Measurements from ENCODE around the gene ZNF564. TPM values are rescaled to one million over a fixed set of nuclear protein-coding genes. Genes with fewer than 3 reads are reported as not detected.

Gene ZNF564
- total and polyA plus RNA-seq, 3 donors from 2014 or later: 4.6 to 18.0 (median 10.7) TPM

DNA sequence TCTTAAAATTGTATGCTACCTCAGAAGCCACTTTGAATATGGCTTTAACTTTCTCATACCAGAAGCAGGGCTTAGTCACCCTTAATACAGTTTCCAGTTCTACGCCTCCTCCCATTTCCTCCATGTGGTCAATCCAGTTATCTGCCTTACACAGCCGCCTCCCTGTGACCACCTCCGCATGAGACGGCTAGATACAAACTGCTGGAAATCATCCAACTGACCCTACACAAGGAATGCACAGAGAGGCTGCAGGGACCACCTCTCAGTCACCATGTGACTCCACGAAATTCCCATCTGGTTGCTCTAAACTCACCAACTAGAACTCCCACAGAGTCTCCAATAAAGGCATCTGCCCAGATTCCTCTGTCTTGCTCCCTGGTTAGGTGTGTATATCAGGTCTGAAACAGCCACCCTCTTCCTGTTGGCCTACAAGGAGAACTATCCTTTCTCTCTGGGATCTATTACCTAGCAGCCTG lies 6.8 kb downstream of the ZNF564 start:
- Histone ChIP-seq H3K36me3 (ENCODE audit: low read depth, missing control alignments) (no peaks in the 10 kb centered on the region), H3K27me3 (no peaks in the 10 kb centered on the region), H3K27ac (no peak overlapping the region), H3K4me3 (no peak overlapping the region), H3K9me3 (no peaks in the 10 kb centered on the region), H3K4me1 (peaks cover under 1% of the 10 kb centered on the region)
- DNase-seq: no peak
- WGBS, 2 donors: 54 to 76% methylated on average over 5 of the region's 5 CpGs
- intact Hi-C loops (cut with DNase I; ENCODE audit: low total_unique reads): no loop called here
- TF ChIP-seq POLR2A (IDR thresholded peaks at IDR 0.05): no peak
- TF ChIP-seq, protein P1, sequence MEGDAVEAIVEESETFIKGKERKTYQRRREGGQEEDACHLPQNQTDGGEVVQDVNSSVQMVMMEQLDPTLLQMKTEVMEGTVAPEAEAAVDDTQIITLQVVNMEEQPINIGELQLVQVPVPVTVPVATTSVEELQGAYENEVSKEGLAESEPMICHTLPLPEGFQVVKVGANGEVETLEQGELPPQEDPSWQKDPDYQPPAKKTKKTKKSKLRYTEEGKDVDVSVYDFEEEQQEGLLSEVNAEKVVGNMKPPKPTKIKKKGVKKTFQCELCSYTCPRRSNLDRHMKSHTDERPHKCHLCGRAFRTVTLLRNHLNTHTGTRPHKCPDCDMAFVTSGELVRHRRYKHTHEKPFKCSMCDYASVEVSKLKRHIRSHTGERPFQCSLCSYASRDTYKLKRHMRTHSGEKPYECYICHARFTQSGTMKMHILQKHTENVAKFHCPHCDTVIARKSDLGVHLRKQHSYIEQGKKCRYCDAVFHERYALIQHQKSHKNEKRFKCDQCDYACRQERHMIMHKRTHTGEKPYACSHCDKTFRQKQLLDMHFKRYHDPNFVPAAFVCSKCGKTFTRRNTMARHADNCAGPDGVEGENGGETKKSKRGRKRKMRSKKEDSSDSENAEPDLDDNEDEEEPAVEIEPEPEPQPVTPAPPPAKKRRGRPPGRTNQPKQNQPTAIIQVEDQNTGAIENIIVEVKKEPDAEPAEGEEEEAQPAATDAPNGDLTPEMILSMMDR (IDR thresholded peaks at IDR 0.05): no peak

DNA sequence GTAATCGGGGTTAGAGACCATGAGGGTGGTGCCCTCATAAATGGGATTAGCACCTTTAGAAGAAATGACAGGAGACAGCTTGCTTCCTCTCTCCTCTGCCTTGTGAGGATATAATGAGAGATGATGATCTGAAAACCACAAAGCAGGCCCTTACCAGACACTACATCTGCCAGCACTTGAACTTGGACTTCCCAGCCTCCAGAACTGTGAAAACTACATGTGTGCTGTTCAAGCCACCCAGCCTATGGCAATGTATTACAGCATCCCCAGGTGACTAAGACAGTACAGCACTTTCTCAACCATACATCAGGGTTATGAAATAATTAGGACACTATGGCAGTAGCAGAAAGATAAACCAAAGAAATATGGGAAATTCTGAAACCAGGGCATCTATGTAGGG lies 7.4 kb downstream of the ZNF564 start:
- 96 to 100% methylated on average over 1 of the region's 1 CpG for WGBS, 2 donors
- no peak for TF ChIP-seq POLR2A (IDR thresholded peaks at IDR 0.05)
- TF ChIP-seq, protein P1 (IDR thresholded peaks at IDR 0.05): no peak

DNA sequence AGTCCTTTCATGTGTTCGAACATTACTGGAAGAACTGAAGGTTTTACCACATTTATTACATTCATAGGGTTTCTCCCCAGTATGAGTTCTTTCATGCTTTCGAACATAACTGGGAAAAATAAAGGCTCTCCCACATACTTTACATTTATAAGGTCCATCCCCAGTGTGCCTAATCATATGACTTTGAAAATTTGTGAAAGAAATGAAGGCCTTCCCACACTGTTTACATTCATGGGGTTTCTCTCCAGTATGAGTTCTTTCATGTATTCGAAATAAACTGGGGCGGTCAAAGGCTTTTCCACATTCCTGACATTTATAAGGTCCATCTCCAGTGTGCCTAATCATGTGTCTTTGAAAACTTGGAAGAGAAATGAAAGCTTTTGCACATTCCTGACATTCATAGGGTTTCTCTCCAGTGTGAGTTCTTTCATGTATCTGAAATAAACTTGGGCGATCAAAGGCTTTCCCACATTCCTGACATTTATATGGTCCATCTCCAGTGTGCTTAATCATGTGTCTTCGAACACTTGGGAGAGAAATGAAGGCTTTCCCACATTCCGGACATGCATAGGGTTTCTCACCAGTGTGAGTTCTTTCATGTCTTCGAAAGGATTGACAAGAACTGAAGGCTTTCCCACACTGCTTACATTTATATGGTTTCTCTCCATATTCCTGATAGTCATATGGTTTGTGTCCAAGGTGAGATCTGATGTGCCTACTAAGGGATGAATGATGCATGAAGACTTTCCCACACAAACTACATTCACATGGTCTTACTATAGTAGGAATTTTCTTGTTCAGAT lies 24.0 kb downstream of the ZNF564 start:
- intact Hi-C loops (cut with DNase I; ENCODE audit: low total_unique reads): no loop called here
- Histone ChIP-seq H3K4me1 (no peaks in the 10 kb centered on the region), H3K27me3 (no peaks in the 10 kb centered on the region), H3K36me3 (ENCODE audit: low read depth, missing control alignments) (no peaks in the 10 kb centered on the region), H3K4me3 (no peak overlapping the region), H3K9me3 (peaks cover 3% of the 10 kb centered on the region), H3K27ac (no peak overlapping the region)
- TF ChIP-seq POLR2A (IDR thresholded peaks at IDR 0.05): no peak
- TF ChIP-seq, protein P1 (IDR thresholded peaks at IDR 0.05): no peak
- DNase-seq: no peak
- 96 to 98% methylated on average over 8 of the region's 8 CpGs for WGBS, 2 donors

More for the DNA sequence above, 7.4 kb downstream of the ZNF564 start:
- Histone ChIP-seq H3K4me1 (no peaks in the 10 kb centered on the region), H3K36me3 (ENCODE audit: low read depth, missing control alignments) (no peaks in the 10 kb centered on the region), H3K27me3 (no peaks in the 10 kb centered on the region), H3K4me3 (no peak overlapping the region), H3K27ac (no peak overlapping the region), H3K9me3 (no peaks in the 10 kb centered on the region)
- intact Hi-C loops (cut with DNase I; ENCODE audit: low total_unique reads): no loop called here
- DNase-seq: no peak

DNA sequence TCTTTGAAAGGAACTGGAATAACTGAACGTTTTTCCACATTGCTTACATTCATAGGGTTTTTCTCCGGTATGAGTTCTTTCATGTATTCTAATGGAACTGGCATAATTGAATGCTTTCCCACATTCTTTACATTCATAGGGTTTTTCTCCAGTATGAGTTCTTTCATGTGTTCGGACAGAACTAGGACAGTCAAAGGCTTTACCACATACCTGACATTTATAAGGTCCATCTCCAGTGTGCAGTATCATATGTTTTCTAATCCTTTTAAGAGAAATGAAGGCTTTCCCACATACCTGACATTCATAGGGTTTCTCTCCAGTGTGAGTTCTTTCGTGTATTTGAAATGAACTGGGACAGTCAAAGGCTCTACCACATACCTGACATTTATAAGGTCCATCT lies 24.7 kb downstream of the ZNF564 start:
- no peak for DNase-seq
- no peaks in the 10 kb centered on the region for H3K4me1 ChIP-seq
- H3K4me3 ChIP-seq: no peak overlapping the region
- TF ChIP-seq POLR2A (IDR thresholded peaks at IDR 0.05): no peak
- TF ChIP-seq, protein P1 (IDR thresholded peaks at IDR 0.05): no peak
- no peaks in the 10 kb centered on the region for H3K27me3 ChIP-seq
- H3K27ac ChIP-seq: no peak overlapping the region
- no peaks in the 10 kb centered on the region for H3K36me3 ChIP-seq (ENCODE audit: low read depth, missing control alignments)
- H3K9me3 ChIP-seq: peaks cover 3% of the 10 kb centered on the region
- intact Hi-C loops (cut with DNase I; ENCODE audit: low total_unique reads): no loop called here
- WGBS, 2 donors: 91 to 95% methylated on average over 4 of the region's 4 CpGs

DNA sequence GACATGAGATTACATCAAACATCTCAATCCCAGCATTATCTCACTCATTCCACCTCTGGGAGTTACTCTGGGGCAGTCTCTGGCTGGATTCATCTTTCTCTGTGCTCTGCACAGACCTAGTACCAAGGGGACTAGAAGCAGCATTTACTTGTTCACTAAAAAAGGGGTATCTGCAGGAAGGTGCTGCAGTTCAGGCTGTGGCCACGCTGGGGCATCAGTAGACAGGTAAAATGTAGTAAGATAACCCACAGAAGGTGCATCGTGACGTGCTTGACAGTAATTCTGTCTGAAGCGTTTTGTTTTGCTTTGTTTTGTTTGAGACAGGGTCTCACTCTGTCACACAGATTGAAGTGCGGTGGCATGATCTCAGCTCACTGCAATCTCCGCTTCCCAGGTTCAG lies 29.3 kb downstream of the ZNF564 start:
- H3K9me3 ChIP-seq: no peaks in the 10 kb centered on the region
- no peak overlapping the region for H3K27ac ChIP-seq
- H3K4me1 ChIP-seq: no peaks in the 10 kb centered on the region
- DNase-seq: no peak
- H3K27me3 ChIP-seq: no peaks in the 10 kb centered on the region
- WGBS, 2 donors: 74 to 75% methylated on average over 6 of the region's 6 CpGs
- no peak overlapping the region for H3K4me3 ChIP-seq
- H3K36me3 ChIP-seq (ENCODE audit: low read depth, missing control alignments): no peaks in the 10 kb centered on the region
- intact Hi-C loops (cut with DNase I; ENCODE audit: low total_unique reads): no loop called here
- no peak for TF ChIP-seq POLR2A (IDR thresholded peaks at IDR 0.05)
- TF ChIP-seq, protein P1 (IDR thresholded peaks at IDR 0.05): no peak

All from testis (tissue), 3 donors.